Measurements from ENCODE around the gene TAF15. TPM values are rescaled to one million over a fixed set of nuclear protein-coding genes. Genes with fewer than 3 reads are reported as not detected.

The TAF15 gene
- total and polyA plus RNA-seq, 10 of the 15 experiments (the other 5 are each of a cell fraction or from before 2014, with no cell fraction given) = 9.5 to 259 (median 40.4) TPM

DNA sequence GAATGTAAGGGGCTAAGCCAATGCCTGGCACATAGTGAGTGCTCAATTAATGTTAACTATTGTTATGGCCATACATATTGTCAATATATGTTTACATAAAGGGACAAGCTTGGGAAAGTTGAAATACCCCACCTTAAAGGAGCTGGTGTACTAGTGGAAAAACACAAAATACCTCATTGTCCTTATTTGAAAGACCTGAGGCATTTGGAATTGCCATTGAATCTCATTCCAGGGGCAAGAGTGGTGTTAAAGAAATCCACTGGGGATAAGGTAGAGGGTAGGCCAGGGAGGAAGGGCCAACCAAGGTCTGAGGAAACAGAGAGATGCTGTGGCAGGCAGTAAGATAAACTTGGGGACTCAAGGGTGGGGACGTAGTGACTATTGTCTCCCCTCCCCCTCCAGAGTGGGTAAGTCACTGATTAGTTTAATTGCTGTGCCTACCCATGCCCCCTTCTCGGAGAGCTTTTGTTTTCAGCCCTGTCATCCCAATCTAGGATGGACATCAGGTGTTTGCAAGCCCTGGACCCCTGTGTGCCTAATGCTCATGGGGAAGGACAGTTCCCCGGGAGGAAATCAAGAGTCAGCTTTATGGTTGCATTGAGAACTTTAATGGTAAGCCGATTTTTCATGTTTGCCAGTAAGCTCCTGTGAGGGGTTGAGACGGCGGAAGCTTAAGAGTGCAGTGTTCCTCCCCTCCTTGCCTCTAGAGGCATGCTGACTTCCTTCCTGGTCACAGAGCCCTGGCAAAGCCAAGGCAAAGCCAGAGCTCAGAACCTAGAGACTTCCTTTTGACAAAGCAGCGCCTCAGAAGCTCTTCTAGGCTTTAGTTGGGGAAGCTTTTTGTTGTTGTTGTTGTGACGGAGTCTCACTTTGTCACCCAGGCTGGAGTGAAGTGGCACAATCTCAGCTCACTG lies 61.9 kb downstream of the TAF15 start:
- ATAC-seq (no peak), DNase-seq (ENCODE audit: low read depth, low spot score) (no peak), FAIRE-seq (no peak)
- no peaks in the 10 kb centered on the region; the same call in 2 of the 3 replicates for H3K9me3 ChIP-seq (replicated peaks; ENCODE audit: control insufficient read depth, insufficient read depth, low read length)
- no peaks in the 10 kb centered on the region for H3K79me2 ChIP-seq (ENCODE audit: control insufficient read depth, insufficient read depth, low read length)
- in situ Hi-C loops (cut with MboI) = no loop called here
- SMC1A ChIA-PET (ENCODE audit: uncharacterized antibody, unreplicated experiment) = interaction anchor here (2.6 to 14.1 kb wide), 2 partner anchors 10 to 23 kb away, joined by 8 to 155 read pairs; partner anchors contain the start of gene CCL5
- CTCF ChIA-PET = interaction anchor here (0.6 to 1.5 kb wide), 7 partner anchors 9 to 100 kb away, joined by 3 to 7 read pairs (median 3); partner anchors contain the start of gene LYZL6
- no peaks in the 10 kb centered on the region for H4K20me1 ChIP-seq (ENCODE audit: control insufficient read depth, insufficient read depth)
- WGBS (ENCODE audit: insufficient coverage, insufficient replicate concordance, low lambda C conversion rate, missing lambda C conversion rate) = 96% methylated on average over 7 of the region's 8 CpGs
- RAD21 ChIA-PET (ENCODE audit: unreplicated experiment) = interaction anchor here (0.5 kb wide), 1 partner anchor 1230 kb away, joined by 3 read pairs; no protein-coding TSS in a partner anchor
- H3K27ac ChIP-seq (ENCODE audit: control insufficient read depth, insufficient read depth) = no peak overlapping the region
- no peak overlapping the region for H3K4me3 ChIP-seq
- H3K9ac ChIP-seq (ENCODE audit: control insufficient read depth, insufficient read depth, low read length) = no peak overlapping the region
- BruUV-seq (replicated peaks) = no TSS peak
- TF ChIP-seq HCFC1 (IDR thresholded peaks at IDR 0.05; ENCODE audit: low read length) (no peak), ZNF384 (IDR thresholded peaks at IDR 0.05; ENCODE audit: borderline replicate concordance, low read depth, low read length) (no peak), ZBTB11 (CRISPR knock-in tag; IDR thresholded peaks at IDR 0.05) (no peak), CREB1 (IDR thresholded peaks at IDR 0.05; ENCODE audit: low read depth) (no peak), EP300 (IDR thresholded peaks at IDR 0.05; ENCODE audit: borderline replicate concordance in 1 of 2, control insufficient read depth in 1 of 2, low read depth in 2 of 2, low read length in 2 of 2) (no peak), WRNIP1 (IDR thresholded peaks at IDR 0.05; ENCODE audit: borderline replicate concordance, low read depth, low read length) (no peak), ZNF622 (IDR thresholded peaks at IDR 0.05) (no peak), TBL1XR1 (IDR thresholded peaks at IDR 0.05; ENCODE audit: low read depth, low read length) (no peak)
- H3K27me3 ChIP-seq (replicated peaks in 1 of 2; ENCODE audit: control insufficient read depth in 2 of 2, insufficient read depth in 2 of 2, low read length in 1 of 2) = no peaks in the 10 kb centered on the region
- peaks cover 13% of the 10 kb centered on the region for H3K4me1 ChIP-seq (ENCODE audit: control insufficient read depth, insufficient read depth, low read length)
- no peak overlapping the region for H3K4me2 ChIP-seq (ENCODE audit: control insufficient read depth, insufficient read depth)
- H3K36me3 ChIP-seq (ENCODE audit: control insufficient read depth in 2 of 2, insufficient read depth in 2 of 2, low read length in 1 of 2) = no peaks in the 10 kb centered on the region
- intact Hi-C loops (cut with micrococcal nuclease; ENCODE audit: unreplicated experiment) = no loop called here
- H2AFZ ChIP-seq (ENCODE audit: control insufficient read depth, low read depth, low read length) = no peak overlapping the region
- POLR2A ChIA-PET = interaction anchor here (1.2 to 1.3 kb wide), 2 partner anchors 9 to 32 kb away, joined by 3 to 4 read pairs; partner anchors contain the start of gene CCL5

Data from GM12878 (cell line).